HG03103 (cell line): ENCODE results near the gene PGRMC2.
A peak's percentile ranks its signal among the peaks of the same experiment; 100 is the strongest.

ENCODE experiments used
- ATAC-seq: cut with Tn5 transposase; IDR thresholded peaks from one replicate; pipeline ENCODE4 v1.9.1; 2021; ENCODE audit warnings: low read depth; ENCODE audit not compliant: unreplicated experiment

The PGRMC2 gene

GRCh38 chr4:128287141-128287870 lies at the start of gene PGRMC2:
TSS of gene PGRMC2 (minus strand) at chr4:128287813. CDS start at chr4:128287790, 23 bp downstream.
- ATAC-seq: no peak

- no peak for ATAC-seq
Measured at GRCh38 chr4:128335541-128335940, 47.9 kb upstream of the PGRMC2 start.

- ATAC-seq: no peak
Measured at GRCh38 chr4:128334256-128334655, 46.6 kb upstream of the PGRMC2 start.

- ATAC-seq: no peak
Measured at GRCh38 chr4:128333309-128334018, 45.9 kb upstream of the PGRMC2 start.

GRCh38 chr4:128332081-128332480 lies 44.5 kb upstream of the PGRMC2 start:
- no peak for ATAC-seq

GRCh38 chr4:128329638-128330037 lies 42.0 kb upstream of the PGRMC2 start:
- ATAC-seq: no peak

GRCh38 chr4:128328106-128328505 lies 40.5 kb upstream of the PGRMC2 start:
- no peak for ATAC-seq

GRCh38 chr4:128323401-128323800 lies 35.8 kb upstream of the PGRMC2 start:
- ATAC-seq: no peak

- no peak for ATAC-seq
Measured at GRCh38 chr4:128322986-128323385, 35.4 kb upstream of the PGRMC2 start.

- no peak for ATAC-seq
Measured at GRCh38 chr4:128322311-128322710, 34.7 kb upstream of the PGRMC2 start.

GRCh38 chr4:128320656-128321055 lies 33.0 kb upstream of the PGRMC2 start:
- no peak for ATAC-seq

- no peak for ATAC-seq
Measured at GRCh38 chr4:128315756-128316520, 28.3 kb upstream of the PGRMC2 start.

GRCh38 chr4:128311659-128312403 lies 24.2 kb upstream of the PGRMC2 start:
- no peak for ATAC-seq

GRCh38 chr4:128310266-128310697 lies 22.7 kb upstream of the PGRMC2 start:
- ATAC-seq: no peak

- ATAC-seq: no peak
Measured at GRCh38 chr4:128309585-128309984, 22.0 kb upstream of the PGRMC2 start.

GRCh38 chr4:128308986-128309385 lies 21.4 kb upstream of the PGRMC2 start:
- no peak for ATAC-seq

GRCh38 chr4:128307123-128307571 lies 19.5 kb upstream of the PGRMC2 start:
- ATAC-seq: peak; percentile 66

- no peak for ATAC-seq
Measured at GRCh38 chr4:128305942-128306341, 18.3 kb upstream of the PGRMC2 start.

- ATAC-seq: no peak
Measured at GRCh38 chr4:128303986-128304385, 16.4 kb upstream of the PGRMC2 start.

- no peak for ATAC-seq
Measured at GRCh38 chr4:128303405-128303785, 15.8 kb upstream of the PGRMC2 start.

- ATAC-seq: no peak
Measured at GRCh38 chr4:128301979-128302378, 14.4 kb upstream of the PGRMC2 start.
